ENCODE data around the gene TNFRSF6B.

Gene TNFRSF6B

DNA sequence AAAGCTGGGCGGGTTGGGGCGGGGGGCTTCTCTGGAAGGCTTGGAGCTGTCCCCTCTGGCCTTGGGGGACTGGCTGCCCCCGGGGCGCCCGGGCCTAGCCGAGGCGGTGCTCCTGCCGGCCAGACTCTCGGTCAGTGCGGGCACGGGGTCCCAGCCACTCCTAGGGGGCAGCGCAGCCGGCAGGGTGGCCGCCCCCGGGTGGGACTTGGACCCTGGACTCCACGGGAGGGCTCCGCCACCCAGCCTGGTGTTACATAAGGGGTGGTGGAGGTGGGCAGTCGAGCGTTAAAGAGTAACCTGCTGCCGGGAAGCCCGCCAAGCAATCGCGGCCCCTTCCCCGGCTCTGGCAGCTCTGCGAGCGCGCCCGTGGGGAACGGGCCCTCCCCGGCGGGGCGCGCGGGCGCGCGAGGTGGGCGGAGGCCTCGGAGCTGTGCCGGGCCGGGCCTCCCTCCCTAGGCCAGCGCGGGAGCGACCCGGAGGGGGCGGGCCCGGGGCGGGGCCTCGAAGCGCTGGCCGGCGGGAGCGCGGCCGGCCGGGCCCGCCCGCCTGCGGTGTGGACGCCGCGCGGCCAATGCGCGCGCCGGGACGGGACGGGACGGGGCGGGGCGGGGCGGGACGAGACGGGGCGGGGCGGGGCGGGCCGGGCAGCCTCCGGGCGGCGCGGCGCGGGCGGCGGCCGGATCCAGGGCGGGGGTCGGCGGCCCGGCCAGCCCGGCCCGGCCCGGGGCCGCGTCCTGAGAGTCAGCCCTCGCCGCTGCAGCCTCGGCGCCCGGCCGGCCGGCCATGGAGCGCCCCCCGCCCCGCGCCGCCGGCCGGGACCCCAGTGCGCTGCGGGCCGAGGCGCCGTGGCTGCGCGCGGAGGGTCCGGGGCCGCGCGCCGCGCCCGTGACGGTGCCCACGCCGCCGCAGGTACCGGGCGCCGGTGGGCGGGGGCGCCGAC lies 42.9 kb downstream of the TNFRSF6B start, which contains the start of gene SLC2A4RG:
Gene SLC2A4RG, plus strand, starts transcription at position 647 of the 940 bp plus-strand sequence. Its CDS starts 137 bp downstream, at position 784.
- DNase-seq: peak; percentile 52 to 75 (median 62)

DNA sequence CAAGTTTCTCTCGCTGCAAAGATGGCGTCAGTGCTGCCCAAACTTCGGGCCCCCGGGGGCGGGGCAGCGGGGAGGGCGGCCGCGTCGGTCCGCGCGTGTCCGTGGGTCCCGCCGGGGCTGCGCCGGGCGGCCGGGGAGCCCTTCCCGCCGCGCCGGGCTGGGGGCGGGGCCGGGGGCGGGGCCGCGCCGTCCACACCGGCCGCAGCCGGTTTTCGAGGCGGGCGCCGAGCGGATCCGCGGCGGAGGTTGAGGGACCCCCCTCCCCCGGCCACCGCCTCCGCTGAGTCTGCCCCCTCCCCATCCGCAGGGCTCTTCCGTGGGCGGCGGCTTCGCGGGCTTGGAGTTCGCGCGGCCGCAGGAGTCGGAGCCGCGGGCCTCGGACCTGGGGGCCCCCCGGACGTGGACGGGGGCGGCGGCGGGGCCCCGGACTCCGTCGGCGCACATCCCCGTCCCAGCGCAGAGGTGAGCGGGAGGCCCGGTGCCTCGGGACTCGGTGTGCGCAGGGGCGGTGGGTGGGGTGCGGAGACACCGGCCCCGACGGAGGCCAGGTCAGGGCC lies 43.7 kb downstream of the TNFRSF6B start:
- DNase-seq: peak; percentile 39 to 69 (median 52)

DNA sequence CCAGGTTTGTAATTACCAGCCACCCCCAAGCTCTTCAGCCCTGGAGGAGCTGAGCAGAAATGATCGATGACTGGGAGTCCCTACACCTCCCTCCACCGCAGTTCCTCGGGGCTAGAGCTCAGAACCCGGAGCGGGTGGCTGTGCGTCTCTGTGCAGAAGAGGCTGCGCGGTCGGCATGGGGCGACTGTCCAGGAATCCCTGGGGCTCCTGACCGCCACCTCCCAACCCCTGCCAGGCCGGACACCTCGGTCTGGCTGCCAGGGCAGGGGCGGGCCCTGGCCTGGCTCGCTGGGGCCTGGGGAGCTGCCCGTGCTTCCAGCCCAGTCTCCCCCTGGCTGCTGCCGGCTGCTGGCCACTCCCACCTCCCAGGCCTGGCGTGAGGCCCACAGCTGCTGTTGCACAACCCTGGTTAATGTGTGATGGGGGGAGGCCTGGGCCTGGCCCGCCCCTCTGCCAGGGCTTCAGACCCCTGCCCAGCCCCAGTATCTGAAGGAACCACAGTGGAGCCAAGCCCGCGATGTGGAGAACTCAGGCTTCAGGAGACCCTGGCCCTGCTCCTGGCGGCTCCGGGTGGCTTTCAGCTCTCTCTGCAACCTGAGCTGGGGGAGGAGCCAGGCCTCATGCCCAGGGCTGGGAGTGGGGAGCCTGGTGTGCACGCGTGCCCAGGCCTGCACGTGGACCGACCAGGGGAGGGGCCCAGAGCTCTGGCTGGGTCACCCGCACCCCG lies 44.3 kb downstream of the TNFRSF6B start:
- DNase-seq: peak in 2 of 5 donors; percentile 32 to 47

DNA sequence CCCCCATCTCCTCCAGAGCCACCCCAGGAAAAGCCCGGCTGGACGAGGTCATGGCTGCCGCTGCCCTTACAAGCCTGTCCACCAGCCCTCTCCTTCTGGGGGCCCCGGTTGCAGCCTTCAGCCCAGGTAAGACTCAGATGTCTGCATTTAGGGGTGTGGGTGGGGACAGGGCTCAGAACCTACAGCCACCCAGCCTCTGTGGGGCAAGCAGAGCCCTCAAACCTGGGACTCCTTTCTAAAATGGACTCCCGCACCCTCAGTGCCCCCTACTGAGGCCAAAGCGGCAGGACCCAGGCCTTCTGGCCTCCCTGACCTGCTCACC lies 44.9 kb downstream of the TNFRSF6B start:
- no peak for DNase-seq

DNA sequence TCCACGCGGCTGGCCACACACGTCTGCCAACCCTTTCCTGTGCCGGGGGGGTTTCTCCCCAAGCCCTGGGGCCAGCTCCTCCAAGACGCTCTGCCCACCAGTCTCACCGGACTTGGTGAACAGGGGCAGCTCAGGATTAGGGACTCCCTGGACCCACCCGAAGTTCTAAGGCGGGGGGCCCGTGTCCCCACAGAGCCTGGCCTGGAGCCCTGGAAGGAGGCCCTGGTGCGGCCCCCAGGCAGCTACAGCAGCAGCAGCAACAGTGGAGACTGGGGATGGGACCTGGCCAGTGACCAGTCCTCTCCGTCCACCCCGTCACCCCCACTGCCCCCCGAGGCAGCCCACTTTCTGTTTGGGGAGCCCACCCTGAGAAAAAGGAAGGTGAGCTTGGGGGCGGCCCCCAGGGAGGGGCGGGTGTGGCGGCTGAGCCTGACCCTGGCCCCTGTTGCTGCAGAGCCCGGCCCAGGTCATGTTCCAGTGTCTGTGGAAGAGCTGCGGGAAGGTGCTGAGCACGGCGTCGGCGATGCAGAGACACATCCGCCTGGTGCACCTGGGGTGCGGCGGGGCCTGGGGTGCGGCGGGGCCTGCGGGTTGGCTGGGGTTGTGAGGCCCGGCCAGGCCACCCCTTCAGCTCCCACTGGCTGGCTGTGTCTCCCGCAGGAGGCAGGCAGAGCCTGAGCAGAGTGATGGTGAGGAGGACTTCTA lies 45.4 kb downstream of the TNFRSF6B start:
- no peak for DNase-seq

DNA sequence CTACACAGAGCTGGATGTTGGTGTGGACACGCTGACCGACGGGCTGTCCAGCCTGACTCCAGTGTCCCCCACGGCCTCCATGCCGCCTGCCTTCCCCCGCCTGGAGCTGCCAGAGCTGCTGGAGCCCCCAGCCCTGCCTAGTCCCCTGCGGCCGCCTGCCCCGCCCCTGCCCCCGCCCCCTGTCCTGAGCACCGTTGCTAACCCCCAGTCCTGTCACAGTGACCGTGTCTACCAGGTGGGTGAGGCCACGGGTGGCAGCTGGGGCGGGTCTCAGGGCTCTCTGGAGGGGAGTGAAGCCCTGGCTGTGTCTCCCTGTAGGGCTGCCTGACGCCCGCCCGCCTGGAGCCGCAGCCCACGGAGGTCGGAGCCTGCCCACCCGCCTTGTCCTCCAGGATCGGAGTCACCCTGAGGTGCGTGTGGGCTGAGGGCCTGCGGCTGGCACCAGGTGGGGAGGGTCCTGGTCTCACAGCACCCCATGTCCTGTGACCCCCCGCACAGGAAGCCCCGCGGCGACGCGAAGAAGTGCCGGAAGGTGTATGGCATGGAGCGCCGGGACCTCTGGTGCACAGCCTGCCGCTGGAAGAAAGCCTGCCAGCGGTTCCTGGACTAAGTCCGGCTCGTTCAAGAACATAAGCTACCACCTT lies 46.1 kb downstream of the TNFRSF6B start:
- DNase-seq: no peak

DNA sequence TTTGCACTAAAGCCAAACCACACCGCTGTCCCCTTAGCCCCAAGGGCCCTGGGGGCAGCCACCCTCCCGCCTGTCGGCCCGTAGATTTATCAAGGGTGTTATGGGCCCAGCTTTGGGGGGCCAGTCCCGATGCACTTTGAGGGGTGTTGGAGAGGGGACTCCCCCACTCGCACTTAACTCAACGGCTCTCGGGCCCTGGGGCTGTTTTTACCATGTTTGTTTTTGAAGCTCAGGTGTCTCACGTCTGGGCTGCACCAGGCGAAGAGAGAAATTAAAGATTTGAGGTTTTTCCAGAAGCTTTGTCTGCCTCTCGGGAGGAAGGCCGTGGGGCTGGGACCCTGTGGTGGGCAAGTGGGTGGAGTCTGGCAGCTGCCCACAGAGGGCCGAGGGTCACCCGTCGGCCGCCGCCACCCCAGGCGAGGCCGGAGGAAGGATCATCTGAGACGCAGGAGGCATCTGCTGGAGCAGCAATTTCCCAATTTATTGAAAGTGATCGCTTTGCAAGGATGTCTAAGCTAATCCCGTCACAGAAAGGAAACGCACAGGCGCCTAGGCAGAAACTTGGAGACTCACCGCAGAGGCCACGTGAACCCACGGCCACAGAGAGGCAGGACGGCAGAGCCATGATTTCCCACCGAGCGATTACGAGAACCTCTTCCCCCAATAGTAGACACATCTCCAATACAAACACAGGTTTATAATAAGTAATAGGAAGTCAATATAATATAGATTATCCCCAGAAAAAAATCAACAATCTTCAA lies 46.9 kb downstream of the TNFRSF6B start:
- DNase-seq: no peak

DNA sequence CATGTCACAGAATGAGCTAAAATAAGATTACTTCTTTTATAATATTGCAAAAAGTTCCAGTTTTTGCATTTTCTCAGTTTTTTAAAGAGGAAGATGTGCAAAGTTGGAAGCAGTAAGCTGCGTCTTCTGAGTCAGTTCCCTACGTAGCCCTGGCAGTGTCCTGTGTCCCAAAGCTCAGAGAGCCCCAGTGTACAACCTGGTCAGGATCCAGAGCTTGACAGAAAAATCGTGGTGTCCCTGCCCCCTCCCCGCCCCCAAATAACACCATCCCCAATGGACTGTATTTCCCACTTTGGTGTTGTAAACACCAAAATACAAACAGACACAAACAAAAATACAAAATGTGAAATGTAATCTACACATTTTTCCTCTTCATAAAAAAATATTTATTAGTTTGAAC lies 47.7 kb downstream of the TNFRSF6B start:
- no peak for DNase-seq

DNA sequence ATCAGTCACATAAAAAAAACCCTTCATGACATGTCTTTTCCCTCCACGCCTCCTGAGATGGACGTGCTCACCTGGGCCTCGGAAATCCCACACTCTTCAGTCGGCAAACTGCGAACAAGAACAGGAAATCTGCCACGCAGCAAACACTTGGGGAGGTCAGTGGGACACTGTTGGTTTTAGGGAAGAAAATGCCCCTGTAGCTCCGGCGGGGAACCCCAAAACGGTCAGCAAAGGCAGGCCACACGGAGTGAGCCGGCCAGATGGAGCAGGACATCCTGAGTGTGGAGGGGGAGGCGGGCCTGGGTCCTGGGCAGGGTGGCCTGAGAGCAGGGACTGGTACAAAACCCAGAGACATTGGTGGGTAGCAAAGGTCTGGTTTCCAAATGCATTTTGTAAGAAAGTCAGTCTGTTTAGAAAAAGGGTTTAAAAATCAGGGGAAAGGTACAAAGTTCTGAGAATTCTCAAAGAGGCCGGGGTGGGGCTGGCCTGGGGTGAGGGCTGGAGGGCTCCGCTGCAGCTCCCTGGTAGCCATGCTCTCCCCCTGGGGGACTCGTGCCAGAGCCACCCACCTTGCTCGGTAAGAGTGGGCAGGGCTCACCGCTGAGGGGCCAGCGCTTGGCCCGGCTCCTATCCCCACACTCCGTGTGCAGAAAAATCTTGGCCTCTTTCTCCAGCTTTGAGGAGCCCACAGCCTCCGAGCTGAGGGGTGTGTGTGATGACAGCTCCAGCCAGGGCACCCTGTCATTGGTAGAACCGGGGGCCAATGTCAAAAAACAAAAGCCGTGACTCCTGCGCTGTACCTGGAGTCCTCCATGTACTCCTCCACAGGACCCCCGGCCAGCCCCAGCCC lies 48.3 kb downstream of the TNFRSF6B start:
- no peak for DNase-seq

DNA sequence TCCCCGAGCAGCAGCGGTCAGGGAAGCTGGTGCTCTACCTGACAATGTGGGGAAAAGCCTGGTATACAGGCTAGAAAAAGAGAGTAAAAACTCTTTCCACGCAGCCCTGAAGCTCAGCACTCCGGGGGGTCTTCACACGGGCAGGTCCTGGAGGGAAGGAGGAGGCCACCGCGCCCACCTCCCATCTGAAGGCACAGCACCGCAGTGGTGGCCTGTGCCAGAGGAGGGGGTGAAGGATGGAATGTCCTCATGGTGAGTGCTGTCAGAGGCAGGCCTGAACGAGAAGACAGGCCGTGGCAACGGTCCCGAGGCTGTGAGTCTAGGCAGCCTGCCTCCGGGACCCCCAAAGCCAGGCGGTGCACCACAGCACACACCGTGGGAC lies 49.0 kb downstream of the TNFRSF6B start:
- no peak for DNase-seq

DNA sequence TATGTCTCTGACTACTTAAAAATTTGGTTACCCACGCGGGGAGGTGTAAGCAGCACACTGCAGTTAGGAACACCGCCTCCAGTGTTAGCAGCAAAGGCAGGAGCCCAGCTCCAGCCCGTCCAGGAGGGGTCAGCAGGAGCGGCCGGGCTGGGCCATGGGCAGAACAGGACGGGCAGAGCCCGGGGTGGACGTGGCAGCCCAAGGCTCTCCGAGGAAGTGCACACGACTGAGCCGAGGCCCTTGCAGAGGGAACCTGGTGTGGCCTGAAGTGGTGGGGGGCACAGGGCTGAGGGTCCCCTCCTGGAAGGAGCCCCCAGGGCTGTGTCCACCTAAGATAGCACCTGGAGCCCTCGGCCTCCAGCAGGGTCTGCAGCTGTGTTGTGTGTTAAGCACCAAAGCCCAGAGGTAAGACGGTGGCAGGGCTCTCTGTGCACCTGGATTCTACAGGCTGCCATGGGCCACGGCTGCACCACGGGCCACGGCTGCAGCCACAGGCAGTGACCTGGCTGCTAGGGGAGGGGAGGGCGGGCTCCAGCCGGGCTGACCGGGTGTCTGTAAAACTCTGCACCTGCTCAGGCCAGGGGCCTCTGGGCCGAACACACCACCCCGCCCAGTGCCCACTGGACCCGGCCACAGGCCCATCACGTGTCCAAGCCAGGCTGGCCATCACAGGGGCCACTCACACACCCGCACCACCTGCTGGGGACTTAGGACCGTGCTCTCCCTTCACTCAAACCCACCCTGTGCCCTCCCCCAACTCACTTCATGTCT lies 49.7 kb downstream of the TNFRSF6B start:
- no peak for DNase-seq

DNA sequence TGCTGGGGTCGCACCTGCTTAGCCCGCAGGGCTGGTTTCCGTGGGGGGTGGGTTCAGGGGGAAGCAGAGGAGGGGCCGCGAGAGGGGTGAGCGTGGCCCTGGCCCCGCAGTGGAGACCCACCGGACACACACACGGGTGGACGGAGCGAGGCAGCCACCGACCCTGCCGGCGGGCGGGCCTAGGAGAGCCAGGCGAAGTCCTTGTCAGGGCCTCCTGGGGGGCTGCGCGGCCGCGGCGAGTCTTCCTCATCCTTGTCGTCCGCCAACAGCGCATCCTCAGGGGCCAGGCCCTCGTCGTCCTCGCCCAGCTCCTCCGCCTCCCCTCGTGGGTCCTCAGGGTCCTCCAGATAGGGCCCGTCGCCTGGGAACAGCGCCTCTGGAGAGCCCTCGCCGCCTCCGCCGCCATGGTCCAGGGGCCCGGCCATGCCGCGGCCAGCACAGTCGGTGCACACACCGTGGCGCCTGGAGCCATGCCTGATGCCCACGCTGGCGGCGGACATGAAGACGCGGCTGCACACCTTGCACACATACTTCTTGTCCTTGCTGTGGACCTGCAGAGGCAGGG lies 50.4 kb downstream of the TNFRSF6B start:
- no peak for DNase-seq

DNA sequence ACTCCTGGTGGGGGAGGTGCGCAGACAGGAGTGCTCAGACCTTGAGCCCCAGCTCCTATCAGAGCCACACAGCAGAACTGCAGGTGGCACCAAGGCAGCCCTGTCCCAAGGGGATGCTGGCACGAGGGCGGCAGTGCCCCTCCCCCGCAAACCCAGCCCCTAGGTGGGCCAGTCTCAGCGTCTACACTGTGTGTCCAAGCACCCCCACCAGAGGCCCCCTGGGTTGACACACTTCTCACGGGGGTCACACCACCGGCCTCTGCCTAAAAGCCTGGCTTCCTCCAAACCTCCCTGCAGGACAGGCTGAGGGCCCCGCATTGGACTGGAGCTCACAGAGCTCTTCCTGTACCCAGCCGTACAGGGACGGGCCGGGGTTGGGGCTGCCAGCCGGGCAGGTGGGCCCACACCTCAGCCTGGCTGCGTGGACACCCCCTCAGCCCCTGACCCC lies 51.2 kb downstream of the TNFRSF6B start:
- DNase-seq: no peak
